ENCODE measurements around the gene AMER2. TPM values are rescaled to one million over a fixed set of nuclear protein-coding genes. Genes with fewer than 3 reads are reported as not detected.
"Not testable (repeated sequence)": the region's sequence is repeated elsewhere in the genome, so short reads cannot be mapped to it uniquely, and the experiment has no call there.

Gene AMER2
- polyA plus RNA-seq, 5 donors = 0.03 to 0.43 (median 0.21) TPM

DNA sequence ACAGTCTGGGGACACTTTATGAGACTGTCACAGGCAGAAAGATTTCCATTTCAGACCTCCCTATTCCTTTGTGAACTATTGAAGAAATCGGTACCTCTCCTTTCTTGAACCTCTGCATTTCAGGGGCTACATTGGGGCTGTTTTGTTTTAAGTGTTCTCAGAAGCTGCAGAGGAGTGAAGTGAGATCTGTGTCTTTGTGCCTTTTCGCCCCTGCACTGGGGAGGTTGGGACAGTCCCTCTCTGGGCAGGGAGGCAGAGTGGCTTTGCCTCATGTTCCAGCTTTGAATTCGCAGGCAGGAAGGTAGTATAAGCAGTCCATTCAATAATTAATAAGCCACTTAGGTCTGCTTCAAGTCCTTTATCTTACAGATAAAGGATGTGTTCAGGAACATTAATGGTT is 9.5 kb upstream of the AMER2 start:
- no peak for DNase-seq

DNA sequence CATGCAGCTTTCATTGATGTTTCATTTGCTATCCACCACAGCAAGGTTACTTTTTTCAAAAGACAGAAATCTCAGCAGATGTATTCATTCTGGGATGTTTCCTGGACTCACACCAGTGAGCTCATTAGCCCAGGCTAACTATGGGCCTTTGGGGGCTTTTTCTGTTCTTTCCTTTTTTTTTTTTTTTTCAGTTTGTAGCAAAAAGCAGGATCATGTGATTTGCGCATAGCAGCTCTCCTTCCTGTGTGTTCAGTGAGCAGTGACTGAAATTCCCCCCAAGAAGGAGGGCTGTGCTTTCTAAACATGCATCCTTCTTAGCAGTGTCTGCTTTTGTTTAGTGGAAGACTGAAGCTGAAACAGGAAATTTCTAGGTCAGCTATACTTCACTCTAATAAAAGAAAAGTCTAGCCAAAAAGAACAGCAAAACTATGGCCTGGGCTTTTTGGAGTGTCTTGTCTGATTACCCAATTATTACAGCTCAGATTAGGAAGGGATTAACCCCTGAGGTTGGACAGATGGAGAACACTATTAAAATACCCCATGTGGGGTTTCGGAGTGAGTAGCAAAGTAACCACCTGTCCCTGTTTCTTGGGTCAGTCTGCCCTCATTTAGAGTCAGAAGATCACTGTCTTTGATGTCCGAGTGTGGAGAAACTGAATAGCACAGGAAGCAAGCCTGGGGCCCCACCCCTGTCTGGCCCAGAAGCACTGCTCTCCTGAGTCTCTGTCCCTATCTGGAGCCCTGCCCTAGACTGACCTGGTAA is 8.9 kb upstream of the AMER2 start:
- no peak for DNase-seq

DNA sequence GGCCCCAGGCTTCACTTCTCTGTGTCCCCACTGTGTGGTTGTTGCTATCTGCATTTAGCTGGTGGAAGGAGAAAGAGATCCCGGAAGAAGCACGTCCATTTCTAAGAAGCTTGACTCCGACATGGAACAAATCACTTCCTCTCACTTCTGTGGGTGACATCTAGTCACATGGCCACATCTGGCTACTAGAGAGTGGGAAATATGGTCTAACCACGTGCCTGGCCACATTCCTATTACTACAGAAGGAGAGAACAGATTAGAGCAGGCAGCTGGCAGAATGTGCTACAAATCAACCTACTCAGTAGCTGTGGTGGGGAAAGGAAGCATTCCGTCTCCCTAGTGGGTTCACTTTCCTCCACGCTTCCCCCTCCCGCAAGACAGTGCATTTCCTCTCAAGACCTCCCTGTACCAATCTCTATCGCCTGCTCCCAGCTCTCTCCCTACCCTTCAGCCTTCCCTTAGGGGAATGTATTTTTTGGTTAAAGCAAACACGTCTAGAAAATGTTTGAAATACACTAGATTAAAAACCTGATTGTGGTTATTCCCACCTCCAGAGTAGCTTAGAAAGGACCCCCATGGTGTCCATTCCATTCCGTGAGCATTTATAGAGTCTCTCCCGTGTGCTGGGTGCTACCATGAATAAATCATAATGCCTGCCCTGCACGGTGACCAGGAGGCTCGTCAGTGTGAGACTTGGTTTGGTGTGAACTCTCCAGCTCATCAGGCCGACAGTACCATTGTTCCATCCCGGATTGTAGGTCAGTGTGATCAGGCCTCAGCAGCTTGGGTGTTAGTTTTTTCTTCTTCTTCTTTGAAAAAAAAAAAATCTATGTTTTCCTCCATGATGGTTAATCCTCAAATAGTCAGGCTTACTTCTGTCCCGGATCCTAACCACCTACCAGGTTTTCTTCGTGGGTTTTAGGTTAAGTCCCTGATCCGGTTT is 8.0 kb upstream of the AMER2 start:
- no peak for DNase-seq

- no peak for DNase-seq
Observed at GRCh38 chr13:25179011-25179410, 6.9 kb upstream of the AMER2 start.

- DNase-seq = no peak
Observed at GRCh38 chr13:25178070-25178469, 6.0 kb upstream of the AMER2 start.

- DNase-seq = no peak
Observed at GRCh38 chr13:25177636-25178035, 5.5 kb upstream of the AMER2 start.

DNA sequence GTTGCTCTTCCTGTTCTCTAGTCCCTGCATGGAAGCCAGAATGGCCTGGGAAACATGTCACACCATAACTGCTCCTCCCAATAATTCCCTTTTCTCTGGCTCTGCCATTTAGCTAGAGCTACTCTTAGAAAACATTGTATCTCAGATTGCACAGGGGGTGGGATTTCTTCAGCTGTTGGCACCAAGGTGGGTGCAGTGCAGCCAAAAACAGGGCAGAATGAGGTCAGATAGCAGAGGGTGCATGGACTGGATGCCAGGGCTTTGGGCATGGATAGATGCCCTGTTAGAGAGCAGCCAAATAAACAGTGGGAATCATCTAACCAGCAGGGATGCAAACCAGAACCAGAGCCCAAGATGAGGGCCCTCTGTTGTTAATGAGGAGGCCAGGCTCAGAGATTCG is 4.9 kb upstream of the AMER2 start:
- DNase-seq = no peak

DNA sequence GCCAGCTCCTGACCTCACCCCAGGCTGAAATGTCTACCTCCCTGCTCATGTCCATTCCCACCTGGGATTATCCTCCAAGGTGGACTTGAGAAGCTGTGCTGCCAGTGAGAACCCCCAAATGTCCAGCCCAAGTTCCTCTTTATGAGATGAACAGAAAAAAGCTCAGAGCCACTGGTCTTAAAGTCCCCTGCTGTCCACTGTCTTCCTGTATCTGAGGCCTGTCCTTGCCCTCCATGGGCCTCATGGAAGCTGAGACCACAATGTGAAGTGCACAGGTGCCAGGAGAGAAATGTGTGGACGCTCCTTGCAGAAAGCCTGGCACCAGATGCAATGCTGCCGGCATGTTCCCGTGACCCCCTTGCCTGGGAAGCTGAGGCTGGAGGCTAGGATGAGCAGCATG is 3.3 kb upstream of the AMER2 start:
- no peak for DNase-seq

DNA sequence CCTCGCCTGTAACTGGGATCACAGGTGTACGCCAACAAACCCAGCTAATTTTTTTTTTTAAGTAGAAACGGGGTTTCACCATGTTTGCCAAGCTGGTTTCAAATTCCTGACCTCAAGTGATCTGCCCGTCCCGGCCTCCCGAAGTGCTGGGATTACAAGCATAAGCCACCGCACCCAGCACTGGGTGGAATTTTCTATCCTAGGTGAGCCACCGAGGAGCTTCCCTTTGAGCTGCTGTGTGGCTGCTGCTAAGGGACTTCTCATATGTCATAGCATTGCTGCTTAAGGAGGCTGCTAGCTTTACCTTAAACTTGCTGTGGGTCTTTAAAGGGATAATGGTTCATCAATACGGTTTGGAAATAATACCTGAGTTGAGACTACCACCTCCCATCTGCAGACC is 2.9 kb upstream of the AMER2 start:
- DNase-seq = no peak

DNA sequence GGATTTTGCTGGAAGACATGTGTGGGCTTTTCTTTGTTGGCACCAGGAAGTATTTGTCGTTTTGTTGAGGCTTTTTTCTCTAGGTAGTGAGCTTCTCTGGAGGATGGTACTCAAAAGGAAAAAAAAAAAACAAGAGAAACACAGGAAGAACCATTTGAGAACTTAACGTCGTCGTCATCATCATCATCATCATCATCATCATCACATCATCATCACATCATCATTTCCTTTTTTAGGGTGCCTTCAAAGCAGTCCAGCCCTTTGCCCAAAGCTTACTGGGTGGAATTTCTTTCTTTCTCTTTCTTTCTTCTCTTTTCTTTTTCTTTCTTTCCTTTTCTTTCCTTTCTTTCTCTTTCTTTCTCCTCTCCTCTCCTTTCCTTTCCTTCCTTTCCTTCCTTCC is 2.2 kb upstream of the AMER2 start:
- DNase-seq = no peak

DNA sequence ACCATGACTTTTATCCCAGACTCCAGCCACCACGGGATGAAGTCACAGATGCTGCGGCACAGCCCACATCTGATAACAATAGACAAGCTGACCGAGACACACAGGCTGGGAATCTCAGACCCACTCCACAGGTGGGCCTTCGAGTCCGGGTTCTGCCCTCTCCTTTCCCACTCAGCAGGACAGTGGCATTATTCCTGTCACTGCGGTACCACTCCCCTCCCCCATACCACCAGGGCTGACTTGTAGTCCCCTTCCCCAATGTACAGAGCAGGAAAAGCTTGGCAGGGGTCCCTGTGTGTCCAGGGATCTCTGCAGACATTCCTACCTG is 179 bp upstream of the AMER2 start:
- no peak for DNase-seq

GRCh38 chr13:25171170-25171516 is 945 bp downstream of the AMER2 start:
- no peak for DNase-seq

- no peak for DNase-seq
Observed at GRCh38 chr13:25170554-25171111, 1.5 kb downstream of the AMER2 start.

DNA sequence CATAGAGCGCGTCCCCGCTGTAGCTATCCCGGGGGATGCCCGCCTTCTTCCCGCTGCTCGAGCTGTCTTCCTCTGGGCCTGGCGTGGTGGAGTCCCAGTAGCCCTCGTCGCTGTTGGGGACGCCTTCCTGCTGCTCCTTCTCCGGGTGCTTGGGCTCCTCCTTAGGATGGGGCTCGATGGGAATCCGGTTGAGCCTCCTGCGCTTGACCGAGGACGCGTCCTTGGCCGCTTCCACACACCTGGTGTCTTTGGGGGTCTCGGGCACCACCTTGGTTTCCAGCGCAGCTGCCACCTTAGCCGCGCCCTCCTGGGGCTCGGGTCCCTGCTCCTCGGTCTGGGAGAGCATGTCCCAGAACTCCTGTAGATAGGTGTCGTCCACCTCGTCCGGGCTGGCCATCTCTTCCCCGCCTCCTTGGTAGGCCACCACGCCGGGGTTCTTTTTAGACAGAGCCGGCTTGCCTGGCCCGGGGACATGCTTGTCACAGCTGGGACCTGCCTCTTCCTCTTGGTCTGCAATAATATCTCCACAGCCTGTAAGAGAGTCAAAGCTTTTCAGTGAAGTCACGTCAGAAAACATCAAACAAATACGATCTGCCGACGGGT is 2.0 kb downstream of the AMER2 start:
- no peak for DNase-seq

GRCh38 chr13:25169356-25169755 is 2.7 kb downstream of the AMER2 start:
- DNase-seq = no peak

DNA sequence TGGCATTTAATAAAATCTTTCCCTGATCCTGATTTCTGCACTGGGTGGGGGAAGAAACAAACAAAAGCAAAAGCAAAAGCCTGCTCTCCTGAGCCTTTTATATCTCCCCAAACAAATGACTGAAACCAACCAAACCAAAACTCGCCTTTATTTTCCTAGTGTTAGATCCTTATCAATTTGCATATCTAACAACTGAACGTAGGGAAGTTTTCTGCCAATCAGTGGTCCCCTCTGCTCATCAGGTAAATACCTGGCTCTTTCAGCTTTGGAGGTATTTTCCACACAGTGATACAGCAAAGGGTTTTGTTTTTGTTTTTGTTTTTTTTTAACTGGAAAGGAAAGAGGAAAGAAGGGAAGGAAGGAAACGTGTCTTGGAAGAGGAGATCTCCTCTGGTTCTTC is 3.3 kb downstream of the AMER2 start:
- no peak for DNase-seq

GRCh38 chr13:25167382-25168174 is 4.5 kb downstream of the AMER2 start:
- DNase-seq = no peak

GRCh38 chr13:25166306-25166705 is 5.8 kb downstream of the AMER2 start:
- no peak for DNase-seq

- no peak for DNase-seq
Observed at GRCh38 chr13:25165663-25166062, 6.4 kb downstream of the AMER2 start.

DNA sequence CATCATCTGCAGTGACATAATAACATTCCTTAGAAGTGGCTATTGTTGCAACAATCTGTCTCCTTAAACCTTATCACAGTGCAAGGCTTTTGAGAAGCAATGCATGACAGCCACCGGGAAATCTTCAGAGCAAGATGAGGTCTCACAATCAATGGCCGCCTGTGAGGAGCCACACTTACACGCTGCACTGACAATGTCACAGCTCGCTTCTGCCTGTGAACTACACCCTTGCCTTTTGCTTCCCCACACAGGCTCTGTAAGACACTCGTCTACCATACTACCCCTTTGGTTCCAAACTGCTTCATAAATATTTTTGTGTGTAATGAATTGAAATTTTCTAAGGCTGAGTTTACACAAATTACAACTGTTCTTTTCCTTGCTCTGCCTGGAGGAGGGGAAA is 6.9 kb downstream of the AMER2 start:
- not testable (repeated sequence) for DNase-seq

DNA sequence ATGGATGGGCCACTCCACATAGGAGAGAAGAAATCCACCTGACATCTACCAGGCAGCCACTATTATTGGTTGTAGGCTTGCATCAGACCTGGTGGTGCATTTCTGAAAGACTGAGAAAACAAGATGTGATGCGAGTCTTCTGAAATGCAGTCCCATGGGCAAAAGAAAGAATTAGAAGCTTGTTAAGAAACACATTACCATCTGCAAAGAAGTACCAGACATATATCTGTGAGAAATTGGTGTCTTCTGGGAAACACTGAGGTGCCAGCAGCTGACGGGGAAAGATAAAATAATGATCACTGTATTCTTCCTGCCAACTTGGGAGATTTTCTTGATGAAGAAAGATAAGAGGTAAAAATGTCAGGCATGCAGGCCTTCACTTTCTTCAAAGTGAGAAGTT is 14.4 kb downstream of the AMER2 start:
- DNase-seq = no peak

DNA sequence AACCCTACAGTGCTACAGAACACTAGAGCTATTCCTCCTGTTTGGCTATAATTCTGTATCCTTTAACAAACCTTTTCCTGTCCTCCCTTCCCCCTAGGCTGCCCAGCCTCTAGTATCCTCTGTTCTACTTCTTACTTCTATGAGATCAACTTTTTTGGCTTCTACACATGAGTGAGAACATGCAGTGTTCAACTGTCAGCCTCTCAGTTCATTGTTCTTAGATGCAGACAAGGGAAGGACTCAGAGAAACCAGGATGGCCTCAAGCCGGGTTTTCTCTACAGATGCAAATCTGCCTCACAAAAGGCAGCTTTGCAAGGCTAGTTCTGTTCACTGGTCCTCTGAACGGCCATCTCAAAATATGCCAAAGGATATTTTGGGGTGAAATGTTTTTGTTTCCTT is 18.4 kb downstream of the AMER2 start:
- no peak for DNase-seq

All from right lung (tissue), 5 donors.